Measurements from ENCODE around the gene LY6G5B. TPM values are rescaled to one million over a fixed set of nuclear protein-coding genes. Genes with fewer than 3 reads are reported as not detected.

Gene LY6G5B
- total and polyA plus RNA-seq, 2 experiments from 2014 or later, result 7.9 to 8.4 TPM

DNA sequence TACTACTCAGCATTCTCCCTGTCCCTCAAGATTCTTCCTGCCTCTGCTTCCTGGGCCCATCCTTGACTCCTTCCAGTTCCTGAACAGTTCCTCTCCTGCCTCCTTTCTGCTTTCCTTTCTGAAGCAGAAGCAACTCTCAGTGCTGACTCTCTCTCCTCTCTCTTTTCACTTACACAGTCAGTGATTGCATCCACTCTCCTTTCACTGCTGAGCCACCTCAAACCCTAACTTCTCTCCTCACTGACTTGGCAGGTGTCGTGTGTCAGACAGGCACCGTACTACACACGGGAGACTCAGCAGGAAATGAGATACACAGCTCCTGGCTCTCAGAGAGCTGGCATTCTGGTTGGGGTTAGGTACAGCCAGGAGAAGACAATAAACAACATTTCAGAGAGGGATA lies 27.8 kb downstream of the LY6G5B start:
- Histone ChIP-seq H4K20me1 (replicated peaks; ENCODE audit: insufficient read depth) (peaks cover 3% of the 10 kb centered on the region; the same call in 1 of the 2 replicates), H3K27ac (ENCODE audit: low read depth) (no peak overlapping the region), H3K36me3 (ENCODE audit: insufficient read depth) (peaks cover 6% of the 10 kb centered on the region; the same call in 1 of the 2 replicates), H3K79me2 (replicated peaks; ENCODE audit: insufficient read depth) (peaks cover 14% of the 10 kb centered on the region), H3K4me1 (ENCODE audit: insufficient read depth) (peaks cover 5% of the 10 kb centered on the region; the same call in 1 of the 2 replicates), H3K27me3 (ENCODE audit: insufficient read depth) (no peaks in the 10 kb centered on the region), H3F3A (replicated peaks; ENCODE audit: low read depth) (peaks cover 3% of the 10 kb centered on the region; the same call in 1 of the 2 replicates), H3K4me2 (no peak overlapping the region), H3K9me2 (ENCODE audit: insufficient read depth) (no peaks in the 10 kb centered on the region), H3K4me3 (no peak overlapping the region), H2AFZ (no peak overlapping the region)
- H3K4me1 Mint-ChIP-seq, result peaks cover 8% of the 10 kb centered on the region
- H3K4me3 Mint-ChIP-seq, result no peak overlapping the region
- H3K36me3 Mint-ChIP-seq (ENCODE audit: low read depth), result peaks cover 21% of the 10 kb centered on the region
- ATAC-seq (no peak), DNase-seq (ENCODE audit: low spot score) (no peak)
- peaks cover 5% of the 10 kb centered on the region for H3K27me3 Mint-ChIP-seq (ENCODE audit: insufficient read depth, low read depth, poor library complexity)
- TF ChIP-seq POLR2AphosphoS5 (IDR thresholded peaks at IDR 0.05; ENCODE audit: low read depth) (no peak), EZH2 (IDR thresholded peaks at IDR 0.05; ENCODE audit: low read depth, unreplicated experiment) (no peak), STAT1 (IDR thresholded peaks at IDR 0.05; ENCODE audit: unreplicated experiment) (no peak), CREB1 (CRISPR knock-in tag; IDR thresholded peaks at IDR 0.05; ENCODE audit: low read depth) (no peak)
- no peaks in the 10 kb centered on the region for H3K9me3 Mint-ChIP-seq
- H3K27ac Mint-ChIP-seq, result no peak overlapping the region

DNA sequence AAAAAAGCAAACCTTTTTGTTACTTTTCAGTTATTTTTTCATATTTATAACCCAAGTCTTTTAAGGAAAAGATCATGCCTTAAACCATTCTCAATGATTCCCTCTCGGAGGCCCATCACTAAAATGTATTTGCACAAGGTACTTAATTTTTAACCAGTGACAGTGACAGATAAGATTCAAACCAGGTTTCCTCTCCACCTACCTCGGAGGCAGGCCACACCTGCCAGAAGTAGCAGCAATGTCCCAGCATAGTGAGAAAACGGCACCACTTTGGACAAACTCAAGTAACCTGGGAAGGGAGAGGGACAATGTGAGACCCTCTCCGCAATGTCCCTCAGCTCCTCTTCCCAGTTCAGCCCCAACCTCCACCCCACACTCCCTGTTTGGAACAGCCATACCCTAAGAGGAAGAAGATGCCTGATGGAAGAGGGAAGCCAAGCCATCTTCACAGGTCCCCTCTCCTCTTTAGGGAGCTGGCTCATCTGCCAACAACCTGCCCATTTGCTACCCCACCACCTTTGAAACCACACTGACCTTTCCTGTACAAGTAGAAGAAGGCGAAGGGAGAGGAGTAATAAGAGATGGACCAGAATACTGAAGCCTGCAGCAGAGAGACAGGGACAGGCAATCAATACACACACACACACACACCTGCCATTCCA lies 31.1 kb downstream of the LY6G5B start:
- H3K4me3 ChIP-seq, result no peak overlapping the region
- Mint-ChIP-seq H3K9me3 (no peaks in the 10 kb centered on the region), H3K36me3 (ENCODE audit: low read depth) (peaks cover 14% of the 10 kb centered on the region), H3K27ac (no peak overlapping the region), H3K27me3 (ENCODE audit: insufficient read depth, low read depth, poor library complexity) (peaks cover 6% of the 10 kb centered on the region), H3K4me1 (peaks cover 10% of the 10 kb centered on the region), H3K4me3 (peak overlapping the region; percentile 96)
- no peak overlapping the region for H3K4me2 ChIP-seq
- peaks cover 14% of the 10 kb centered on the region for H3K79me2 ChIP-seq (replicated peaks; ENCODE audit: insufficient read depth)
- H4K20me1 ChIP-seq (replicated peaks; ENCODE audit: insufficient read depth), result peaks cover 3% of the 10 kb centered on the region; the same call in 1 of the 2 replicates
- TF ChIP-seq, protein P1, sequence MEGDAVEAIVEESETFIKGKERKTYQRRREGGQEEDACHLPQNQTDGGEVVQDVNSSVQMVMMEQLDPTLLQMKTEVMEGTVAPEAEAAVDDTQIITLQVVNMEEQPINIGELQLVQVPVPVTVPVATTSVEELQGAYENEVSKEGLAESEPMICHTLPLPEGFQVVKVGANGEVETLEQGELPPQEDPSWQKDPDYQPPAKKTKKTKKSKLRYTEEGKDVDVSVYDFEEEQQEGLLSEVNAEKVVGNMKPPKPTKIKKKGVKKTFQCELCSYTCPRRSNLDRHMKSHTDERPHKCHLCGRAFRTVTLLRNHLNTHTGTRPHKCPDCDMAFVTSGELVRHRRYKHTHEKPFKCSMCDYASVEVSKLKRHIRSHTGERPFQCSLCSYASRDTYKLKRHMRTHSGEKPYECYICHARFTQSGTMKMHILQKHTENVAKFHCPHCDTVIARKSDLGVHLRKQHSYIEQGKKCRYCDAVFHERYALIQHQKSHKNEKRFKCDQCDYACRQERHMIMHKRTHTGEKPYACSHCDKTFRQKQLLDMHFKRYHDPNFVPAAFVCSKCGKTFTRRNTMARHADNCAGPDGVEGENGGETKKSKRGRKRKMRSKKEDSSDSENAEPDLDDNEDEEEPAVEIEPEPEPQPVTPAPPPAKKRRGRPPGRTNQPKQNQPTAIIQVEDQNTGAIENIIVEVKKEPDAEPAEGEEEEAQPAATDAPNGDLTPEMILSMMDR (conservative IDR thresholded peaks at IDR 0.05; ENCODE audit: low read depth in 2 of 2), result no peak
- TF ChIP-seq, protein P2, sequence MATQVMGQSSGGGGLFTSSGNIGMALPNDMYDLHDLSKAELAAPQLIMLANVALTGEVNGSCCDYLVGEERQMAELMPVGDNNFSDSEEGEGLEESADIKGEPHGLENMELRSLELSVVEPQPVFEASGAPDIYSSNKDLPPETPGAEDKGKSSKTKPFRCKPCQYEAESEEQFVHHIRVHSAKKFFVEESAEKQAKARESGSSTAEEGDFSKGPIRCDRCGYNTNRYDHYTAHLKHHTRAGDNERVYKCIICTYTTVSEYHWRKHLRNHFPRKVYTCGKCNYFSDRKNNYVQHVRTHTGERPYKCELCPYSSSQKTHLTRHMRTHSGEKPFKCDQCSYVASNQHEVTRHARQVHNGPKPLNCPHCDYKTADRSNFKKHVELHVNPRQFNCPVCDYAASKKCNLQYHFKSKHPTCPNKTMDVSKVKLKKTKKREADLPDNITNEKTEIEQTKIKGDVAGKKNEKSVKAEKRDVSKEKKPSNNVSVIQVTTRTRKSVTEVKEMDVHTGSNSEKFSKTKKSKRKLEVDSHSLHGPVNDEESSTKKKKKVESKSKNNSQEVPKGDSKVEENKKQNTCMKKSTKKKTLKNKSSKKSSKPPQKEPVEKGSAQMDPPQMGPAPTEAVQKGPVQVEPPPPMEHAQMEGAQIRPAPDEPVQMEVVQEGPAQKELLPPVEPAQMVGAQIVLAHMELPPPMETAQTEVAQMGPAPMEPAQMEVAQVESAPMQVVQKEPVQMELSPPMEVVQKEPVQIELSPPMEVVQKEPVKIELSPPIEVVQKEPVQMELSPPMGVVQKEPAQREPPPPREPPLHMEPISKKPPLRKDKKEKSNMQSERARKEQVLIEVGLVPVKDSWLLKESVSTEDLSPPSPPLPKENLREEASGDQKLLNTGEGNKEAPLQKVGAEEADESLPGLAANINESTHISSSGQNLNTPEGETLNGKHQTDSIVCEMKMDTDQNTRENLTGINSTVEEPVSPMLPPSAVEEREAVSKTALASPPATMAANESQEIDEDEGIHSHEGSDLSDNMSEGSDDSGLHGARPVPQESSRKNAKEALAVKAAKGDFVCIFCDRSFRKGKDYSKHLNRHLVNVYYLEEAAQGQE (IDR thresholded peaks at IDR 0.05; ENCODE audit: unreplicated experiment), result no peak
- TF ChIP-seq, protein P3, sequence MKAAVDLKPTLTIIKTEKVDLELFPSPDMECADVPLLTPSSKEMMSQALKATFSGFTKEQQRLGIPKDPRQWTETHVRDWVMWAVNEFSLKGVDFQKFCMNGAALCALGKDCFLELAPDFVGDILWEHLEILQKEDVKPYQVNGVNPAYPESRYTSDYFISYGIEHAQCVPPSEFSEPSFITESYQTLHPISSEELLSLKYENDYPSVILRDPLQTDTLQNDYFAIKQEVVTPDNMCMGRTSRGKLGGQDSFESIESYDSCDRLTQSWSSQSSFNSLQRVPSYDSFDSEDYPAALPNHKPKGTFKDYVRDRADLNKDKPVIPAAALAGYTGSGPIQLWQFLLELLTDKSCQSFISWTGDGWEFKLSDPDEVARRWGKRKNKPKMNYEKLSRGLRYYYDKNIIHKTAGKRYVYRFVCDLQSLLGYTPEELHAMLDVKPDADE (IDR thresholded peaks at IDR 0.05), result no peak
- TF ChIP-seq ZNF114 (CRISPR knock-in tag; IDR thresholded peaks at IDR 0.05) (no peak), CREB1 (CRISPR knock-in tag; IDR thresholded peaks at IDR 0.05; ENCODE audit: low read depth) (no peak), EZH2 (IDR thresholded peaks at IDR 0.05; ENCODE audit: low read depth, unreplicated experiment) (no peak), ZNF331 (CRISPR knock-in tag; IDR thresholded peaks at IDR 0.05; ENCODE audit: low read depth) (no peak), POLR2AphosphoS5 (IDR thresholded peaks at IDR 0.05; ENCODE audit: low read depth) (no peak), STAT1 (IDR thresholded peaks at IDR 0.05; ENCODE audit: unreplicated experiment) (no peak), EZH2phosphoT487 (IDR thresholded peaks at IDR 0.05; ENCODE audit: unreplicated experiment) (no peak)
- DNase-seq (ENCODE audit: low spot score) (no peak), ATAC-seq (no peak)
- H3F3A ChIP-seq (replicated peaks; ENCODE audit: low read depth), result peaks cover 3% of the 10 kb centered on the region; the same call in 1 of the 2 replicates
- H3K36me3 ChIP-seq (ENCODE audit: insufficient read depth), result no peaks in the 10 kb centered on the region
- H3K27ac ChIP-seq (ENCODE audit: low read depth), result no peak overlapping the region
- no peaks in the 10 kb centered on the region for H3K9me2 ChIP-seq (ENCODE audit: insufficient read depth)
- H3K4me1 ChIP-seq (ENCODE audit: insufficient read depth), result peaks cover 5% of the 10 kb centered on the region; the same call in 1 of the 2 replicates
- H3K27me3 ChIP-seq (ENCODE audit: insufficient read depth), result no peaks in the 10 kb centered on the region
- H2AFZ ChIP-seq, result no peak overlapping the region

All from GM23338 (cell line).